Kidney (tissue), 14 donors: Measurements from ENCODE around the gene AFDN. TPM values are rescaled to one million over a fixed set of nuclear protein-coding genes. Genes with fewer than 3 reads are reported as not detected.

ENCODE experiments used
- DNase-seq, 5 donors: peaks; one replicate each; pipeline ENCODE4 v3.0.0-alpha.2; 2013 to 2020
- FAIRE-seq: peaks from 2 replicates; lab custom pipeline; 2012; peaks lifted over from hg19 to GRCh38; lab: Jason Lieb, UNC
- H3K27ac ChIP-seq, 2 donors: one replicate each; pipeline ENCODE4 v1.7.0; 2013; ENCODE audit warnings: low read depth in 2 of 2, low read length in 2 of 2, inconsistent platforms in 1 of 2
- H3K27me3 ChIP-seq: one replicate; pipeline ENCODE4 v1.7.1; 2013; ENCODE audit warnings: low read length, inconsistent platforms; ENCODE audit not compliant: control insufficient read depth, insufficient read depth
- H3K36me3 ChIP-seq, 3 donors: one replicate each; pipeline versions ENCODE4 v1.7.0 to v1.7.1; 2013; ENCODE audit warnings: low read length in 3 of 3, control low read depth in 1 of 3, inconsistent platforms in 1 of 3; ENCODE audit not compliant: insufficient read depth in 3 of 3, control insufficient read depth in 2 of 3
- H3K4me1 ChIP-seq, 3 donors: one replicate each; pipeline versions ENCODE4 v1.7.0 to v1.7.1; 2013; ENCODE audit warnings: low read length in 3 of 3, inconsistent platforms in 1 of 3, low read depth in 1 of 3; ENCODE audit not compliant: control insufficient read depth in 2 of 3, insufficient read depth in 2 of 3
- H3K4me3 ChIP-seq, 3 donors: one replicate each; pipeline versions ENCODE4 v1.7.0 to v1.8.1; 2013; ENCODE audit warnings: low read length in 3 of 3, control low read depth in 1 of 3, inconsistent platforms in 1 of 3
- H3K9ac ChIP-seq, 3 donors: one replicate each; pipeline versions ENCODE4 v1.7.0 to v1.7.1; 2013; ENCODE audit warnings: low read length in 3 of 3, control low read depth in 1 of 3, inconsistent platforms in 1 of 3
- H3K9me3 ChIP-seq, 3 donors: one replicate each; pipeline versions ENCODE4 v1.7.0 to v1.7.1; 2013; ENCODE audit warnings: low read length in 3 of 3, control low read depth in 1 of 3, inconsistent platforms in 1 of 3; ENCODE audit not compliant: control insufficient read depth in 2 of 3, insufficient read depth in 1 of 3
- CTCF ChIP-seq: IDR thresholded peaks from 3 replicates; pipeline ENCODE4 v1.5.1; 2012; ENCODE audit warnings: mild to moderate bottlenecking, moderate library complexity, borderline replicate concordance; ENCODE audit not compliant: insufficient read depth; ENCODE audit errors: extremely low read depth
- intact Hi-C: fragments of 100-400 bp; cut with DNase I; formaldehyde crosslinking; loops from one replicate; pipeline ENCODE4 v1.11.1; 2022
- polyA plus RNA-seq: library from polyadenylated mRNA; stranded (reverse); fragments of 350-450 nt; fragmentation: Illumina TruSeq; extraction: RNeasy Lipid Tissue Mini Kit (QIAGEN cat#74804); gene quantifications from one replicate; pipeline ENCODE4 v1.2.3, GENCODE V29; 2014; ENCODE audit warnings: low read depth, low replicate concordance; ENCODE audit not compliant: insufficient read depth
- total RNA-seq: library from RNA; stranded (reverse); fragmentation: NEBNext Ultra II Directional; extraction: Animal tissue kit (Norgen Biotek cat#: 25700); gene quantifications from one replicate; pipeline ENCODE4 v1.2.1, GENCODE V29; 2021
- donor health status: control.
- donor health status: control.
- donor health status: control.
- donor health status: control.
- donor health status: control.
- donor health status: DM: yes; HTN: yes; CAD: no.
- donor health status: Normal renal cell carcinoma (clear cell type).

AFDN gene
- total and polyA plus RNA-seq, 2 donors from 2014 or later: 21.5 to 175 TPM

- Histone ChIP-seq H3K9me3 (no peaks in the 10 kb centered on the region), H3K27me3 (no peaks in the 10 kb centered on the region), H3K36me3 (peaks cover 0 to 15% (median 6%) of the 10 kb centered on the region in 3 donors), H3K9ac (no peak overlapping the region), H3K4me3 (no peak overlapping the region), H3K4me1 (no peaks in the 10 kb centered on the region), H3K27ac (no peak overlapping the region)
- no peak for TF ChIP-seq CTCF
- DNase-seq: no peak
- no peak for FAIRE-seq
- intact Hi-C loops: loop anchor here (10.0 kb wide), 1 partner anchor 410 kb away; no protein-coding TSS in a partner anchor
These were observed 68.3 kb downstream of the AFDN start for GRCh38 chr6:167894965-167895364.

- Histone ChIP-seq H3K9ac (no peak overlapping the region), H3K27ac (no peak overlapping the region), H3K27me3 (no peaks in the 10 kb centered on the region), H3K4me3 (no peak overlapping the region), H3K4me1 (no peaks in the 10 kb centered on the region), H3K36me3 (peaks cover 0 to 8% (median 0%) of the 10 kb centered on the region in 3 donors), H3K9me3 (no peaks in the 10 kb centered on the region)
- no peak for FAIRE-seq
- TF ChIP-seq CTCF: no peak
- intact Hi-C loops: loop anchor here (10.0 kb wide), 1 partner anchor 412 kb away; no protein-coding TSS in a partner anchor
- DNase-seq: no peak
These were observed 69.9 kb downstream of the AFDN start for GRCh38 chr6:167896648-167897047.

- H3K4me3 ChIP-seq: no peak overlapping the region
- peaks cover 0 to 7% (median 2%) of the 10 kb centered on the region in 3 donors for H3K4me1 ChIP-seq
- TF ChIP-seq CTCF: peak; percentile 57
- peak; percentile 98 for FAIRE-seq
- peak in 2 of 5 donors; percentile 34 to 53 for DNase-seq
- no peaks in the 10 kb centered on the region for H3K27me3 ChIP-seq
- intact Hi-C loops: loop anchor here (10.0 kb wide), 1 partner anchor 414 kb away; no protein-coding TSS in a partner anchor
- H3K27ac ChIP-seq: no peak overlapping the region
- H3K9ac ChIP-seq: no peak overlapping the region
- peaks cover 2 to 7% (median 5%) of the 10 kb centered on the region in 3 donors for H3K36me3 ChIP-seq
- H3K9me3 ChIP-seq: no peaks in the 10 kb centered on the region
These were observed 72.1 kb downstream of the AFDN start for GRCh38 chr6:167898673-167899311.
